Stimulated activated CD4-positive, alpha-beta T cell treated with anti-CD3 and anti-CD28 coated beads, Interleukin-12 subunit alpha, Interleukin-12 subunit beta, amount 100 ng/mL, for 4 hours (primary cell): ENCODE results near the gene SLC5A11.
"Not testable (repeated sequence)": the region's sequence is repeated elsewhere in the genome, so short reads cannot be mapped to it uniquely, and the experiment has no call there.

Experiments used
- DNase-seq: peaks from one replicate; pipeline ENCODE4 v3.0.0-alpha.2; 2020

The SLC5A11 gene

DNA sequence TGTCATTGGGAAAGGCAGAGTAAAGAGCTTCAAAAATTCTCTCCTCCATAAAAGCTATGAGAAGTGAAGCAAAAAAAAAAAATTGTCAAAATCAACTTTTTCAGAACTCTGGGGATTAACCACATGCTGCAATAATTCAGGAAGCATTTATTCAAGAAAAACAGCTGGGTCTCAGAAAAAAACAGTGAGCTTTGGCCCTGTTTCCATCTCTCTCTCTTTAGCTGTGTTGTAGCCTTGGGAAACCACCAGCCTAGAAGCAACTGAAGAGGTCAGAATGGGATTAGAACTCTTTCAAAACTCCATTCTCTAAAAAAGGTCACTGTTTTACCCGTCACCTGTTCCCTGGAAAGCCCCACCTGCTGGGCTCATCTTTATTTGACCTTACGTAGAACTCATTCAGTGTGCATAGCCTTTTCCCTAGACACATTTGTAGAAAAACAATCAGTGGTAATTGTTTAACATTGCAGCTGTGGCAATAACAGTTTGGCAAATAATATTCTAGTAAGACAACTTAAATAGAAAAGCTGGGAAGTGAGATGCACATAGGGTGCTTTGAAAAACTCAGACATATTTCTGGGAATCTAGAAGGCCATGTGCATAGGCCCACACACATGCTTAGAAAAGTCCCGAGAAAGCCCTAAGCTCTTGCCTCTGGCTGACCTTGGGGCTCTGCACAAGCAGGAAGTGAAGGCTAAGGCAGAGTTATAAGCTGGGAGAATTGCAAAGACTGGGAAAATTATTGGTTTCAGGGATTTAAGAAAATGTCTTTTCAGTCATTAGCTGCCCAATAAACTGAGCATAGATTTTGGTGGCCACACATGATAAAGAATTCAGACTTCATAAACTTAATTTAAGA is 18.0 kb downstream of the SLC5A11 start:
- DNase-seq, result no peak

- no peak for DNase-seq
Observed at GRCh38 chr16:24869033-24869432, 23.3 kb downstream of the SLC5A11 start.

GRCh38 chr16:24871891-24872290 is 26.1 kb downstream of the SLC5A11 start:
- no peak for DNase-seq

DNA sequence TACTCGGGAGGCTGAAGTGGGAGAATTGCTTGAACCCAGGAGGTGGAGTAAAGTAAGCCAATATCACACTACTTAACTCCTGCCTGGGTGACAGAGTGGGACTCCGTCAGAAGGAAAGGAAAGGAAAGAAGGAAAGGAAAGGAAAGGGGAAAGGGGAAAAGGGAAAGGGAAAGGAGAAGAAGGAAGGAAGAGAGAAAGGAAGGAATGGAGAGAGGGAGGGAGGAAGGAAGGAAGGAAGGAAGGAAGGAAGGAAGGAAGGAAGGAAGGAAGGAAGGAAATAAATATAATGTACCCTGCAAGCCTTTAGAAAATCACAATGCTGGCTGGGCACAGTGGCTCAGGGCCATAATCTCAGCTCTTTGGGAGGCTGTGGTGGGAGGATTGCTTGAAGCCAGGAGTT is 27.3 kb downstream of the SLC5A11 start:
- DNase-seq, result no peak

DNA sequence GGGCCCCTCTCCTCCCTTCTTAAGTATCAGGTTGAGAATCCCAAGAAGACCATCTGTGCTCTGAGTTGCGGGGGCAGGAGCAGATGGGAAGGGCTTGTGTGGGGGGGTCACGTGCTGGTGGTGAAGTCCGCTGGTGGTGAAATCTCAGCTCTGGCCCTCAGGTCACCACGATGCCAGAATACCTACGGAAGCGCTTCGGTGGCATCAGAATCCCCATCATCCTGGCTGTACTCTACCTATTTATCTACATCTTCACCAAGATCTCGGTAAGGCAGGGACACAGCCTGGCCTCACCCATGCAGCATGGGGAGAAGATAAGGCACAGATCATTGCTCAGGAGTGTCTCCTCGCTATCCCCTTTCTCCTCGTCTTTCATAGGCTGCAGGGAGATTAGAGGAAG is 29.7 kb downstream of the SLC5A11 start:
- DNase-seq, result no peak

GRCh38 chr16:24876231-24876630 is 30.5 kb downstream of the SLC5A11 start:
- DNase-seq, result no peak

DNA sequence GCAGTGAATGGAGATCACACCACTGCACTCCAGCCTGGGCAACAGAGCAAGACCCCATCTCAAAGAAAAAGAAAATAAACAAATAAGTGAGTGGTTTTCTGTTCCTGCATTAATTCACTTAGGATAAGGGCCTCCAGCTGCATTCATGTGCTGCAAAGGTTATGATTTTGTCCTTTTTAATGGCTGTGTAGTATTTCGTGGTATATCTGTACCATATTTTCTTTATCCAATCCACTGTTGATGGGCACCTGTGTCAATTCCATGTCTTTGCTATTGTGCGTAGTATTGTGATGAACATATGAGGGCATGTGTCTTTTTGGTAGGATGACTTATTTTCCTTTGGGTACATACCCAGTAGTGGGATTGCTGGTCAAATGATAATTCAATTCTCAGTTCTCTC is 33.9 kb downstream of the SLC5A11 start:
- DNase-seq, result no peak

DNA sequence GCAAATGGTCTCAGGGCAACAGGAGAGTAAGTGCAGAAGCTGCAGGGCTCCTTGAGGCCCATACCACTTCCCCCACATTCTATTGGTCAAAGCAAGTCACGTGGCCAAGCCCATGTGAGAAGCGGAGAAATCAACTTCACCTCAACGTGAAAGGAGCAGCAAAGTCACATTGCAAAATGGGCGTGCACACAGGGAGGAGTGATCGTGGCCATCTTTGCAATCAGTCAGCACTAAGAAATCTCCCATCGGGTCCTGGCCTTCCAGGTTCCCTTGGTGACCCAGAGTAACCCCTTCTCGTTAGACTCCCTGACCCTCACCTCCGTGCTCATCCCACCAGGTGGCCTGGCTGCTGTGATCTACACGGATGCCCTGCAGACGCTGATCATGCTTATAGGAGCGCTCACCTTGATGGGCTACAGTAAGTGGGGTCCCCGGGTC is 38.0 kb downstream of the SLC5A11 start:
- DNase-seq, result no peak

DNA sequence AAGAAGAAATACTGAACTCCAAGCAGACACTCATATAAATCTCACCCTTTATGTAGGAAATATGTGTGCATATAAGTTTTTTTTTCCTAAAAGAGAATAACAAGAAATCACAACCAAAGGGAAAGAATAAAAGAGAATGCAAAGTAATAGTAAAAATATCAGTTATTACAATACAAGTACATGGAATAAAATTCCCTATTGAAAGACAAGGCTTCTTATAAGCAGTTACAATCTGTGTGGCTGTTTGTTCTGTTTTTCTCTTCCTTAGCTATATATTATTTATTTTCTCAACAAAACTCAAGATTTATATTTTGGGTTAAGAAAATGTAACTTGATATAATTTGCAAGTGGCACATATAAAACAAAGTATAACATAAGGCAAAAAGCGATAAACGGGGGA is 41.7 kb downstream of the SLC5A11 start:
- no peak for DNase-seq

DNA sequence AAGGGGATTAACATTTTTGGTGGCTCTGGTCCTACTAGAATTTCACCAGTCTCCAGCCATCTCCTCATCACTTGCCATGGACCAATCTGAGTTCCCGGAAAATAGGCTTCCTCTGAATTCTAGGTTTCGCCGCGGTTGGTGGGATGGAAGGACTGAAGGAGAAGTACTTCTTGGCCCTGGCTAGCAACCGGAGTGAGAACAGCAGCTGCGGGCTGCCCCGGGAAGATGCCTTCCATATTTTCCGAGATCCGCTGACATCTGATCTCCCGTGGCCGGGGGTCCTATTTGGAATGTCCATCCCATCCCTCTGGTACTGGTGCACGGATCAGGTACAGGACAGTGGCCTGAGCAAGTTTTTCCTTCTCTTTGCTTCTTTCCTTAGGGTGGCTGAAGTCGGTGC is 45.0 kb downstream of the SLC5A11 start:
- no peak for DNase-seq

- DNase-seq, result no peak
Observed at GRCh38 chr16:24896439-24896838, 50.7 kb downstream of the SLC5A11 start.

- DNase-seq, result not testable (repeated sequence)
Observed at GRCh38 chr16:24897522-24897921, 51.8 kb downstream of the SLC5A11 start.

DNA sequence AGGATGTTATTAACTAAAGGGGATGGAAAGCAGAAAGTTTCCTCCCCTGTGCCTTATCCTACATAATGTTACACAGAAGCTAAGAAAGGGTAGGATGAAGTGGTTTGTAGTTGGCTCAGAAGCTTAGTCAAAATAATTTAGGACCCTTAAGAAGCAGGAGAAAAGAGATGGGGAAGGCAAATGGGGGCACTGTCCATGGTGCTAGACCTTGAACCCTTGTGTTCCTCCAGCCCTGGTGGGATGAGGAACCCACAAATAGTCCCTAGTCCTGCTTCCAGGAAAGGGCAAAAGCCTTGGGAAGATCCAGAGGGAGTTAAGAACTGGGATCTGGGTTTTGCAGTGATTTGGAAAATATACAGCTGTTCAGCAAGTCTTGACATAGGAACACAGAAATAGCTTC is 54.5 kb downstream of the SLC5A11 start:
- no peak for DNase-seq

DNA sequence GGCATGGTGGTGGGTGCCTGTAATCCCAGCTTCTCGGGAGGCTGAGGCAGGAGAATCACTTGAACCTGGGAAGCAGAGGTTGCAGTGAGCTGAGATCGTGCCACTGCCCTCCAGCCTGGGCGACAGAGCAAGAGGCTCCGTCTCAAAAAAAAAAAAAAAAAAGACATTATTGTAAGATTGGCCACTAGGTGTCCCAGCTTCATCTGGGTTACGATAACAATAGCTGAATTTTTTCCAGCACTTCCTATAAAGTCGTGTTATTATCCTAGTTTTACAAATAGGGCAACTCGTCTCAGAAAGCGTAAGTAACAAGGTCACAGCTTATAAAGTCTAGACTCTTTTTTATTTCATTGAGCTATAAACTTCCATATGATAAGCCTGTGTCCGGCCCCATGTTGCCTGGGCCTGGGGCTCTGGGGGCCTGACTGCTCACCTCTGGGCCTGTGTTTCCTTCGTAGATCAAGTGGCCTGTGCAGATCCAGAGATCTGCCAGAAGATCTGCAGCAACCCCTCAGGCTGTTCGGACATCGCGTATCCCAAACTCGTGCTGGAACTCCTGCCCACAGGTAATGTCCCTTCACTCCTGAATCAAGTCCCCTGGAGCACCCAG is 60.5 kb downstream of the SLC5A11 start:
- no peak for DNase-seq

- DNase-seq, result no peak
Observed at GRCh38 chr16:24906901-24907300, 61.1 kb downstream of the SLC5A11 start.

- no peak for DNase-seq
Observed at GRCh38 chr16:24908716-24909115, 63.0 kb downstream of the SLC5A11 start.

- no peak for DNase-seq
Observed at GRCh38 chr16:24909856-24910255, 64.1 kb downstream of the SLC5A11 start.

GRCh38 chr16:24915019-24915418 is 69.3 kb downstream of the SLC5A11 start:
- no peak for DNase-seq

DNA sequence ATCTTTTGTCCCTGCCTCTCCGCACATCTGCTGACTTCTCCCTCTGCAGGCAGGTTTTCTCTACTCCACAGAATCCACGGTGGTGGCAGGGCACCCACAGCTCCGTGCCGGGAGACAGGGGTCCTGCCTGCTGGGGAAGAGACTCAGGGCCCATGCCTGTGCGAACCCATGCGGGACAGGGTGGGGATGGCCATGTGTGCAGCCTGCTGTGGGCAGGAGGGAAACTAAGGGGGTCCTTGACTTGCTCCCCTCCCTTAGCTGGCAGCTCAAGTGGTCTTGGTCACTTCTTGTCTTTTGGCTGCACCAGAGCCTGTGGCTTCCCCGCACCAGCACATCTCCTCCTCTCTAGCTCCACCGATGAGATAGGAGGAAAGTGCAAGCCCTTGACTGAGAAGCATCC is 69.8 kb downstream of the SLC5A11 start:
- DNase-seq, result no peak

- no peak for DNase-seq
Observed at GRCh38 chr16:24917236-24917635, 71.5 kb downstream of the SLC5A11 start.

DNA sequence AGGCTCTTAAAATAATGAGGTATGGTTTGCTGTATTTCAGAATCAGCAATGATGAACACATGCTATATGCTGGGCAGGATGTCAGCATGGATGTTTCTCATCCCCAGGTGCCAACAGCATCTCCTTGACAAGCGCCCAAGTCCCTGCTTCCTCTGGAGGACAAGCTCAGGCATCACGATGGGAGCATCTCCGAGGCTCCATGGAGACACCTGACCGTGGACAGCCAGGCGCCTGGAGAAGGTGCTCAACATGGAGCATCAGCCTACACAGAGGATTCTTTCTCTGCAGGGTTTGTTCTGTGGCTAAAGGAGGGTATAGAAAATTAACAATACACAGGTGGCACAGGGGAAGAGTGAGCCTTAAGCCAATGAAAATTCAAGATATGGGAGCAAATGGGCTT is 72.1 kb downstream of the SLC5A11 start:
- DNase-seq, result no peak

- no peak for DNase-seq
Observed at GRCh38 chr16:24918641-24919040, 72.9 kb downstream of the SLC5A11 start.

DNA sequence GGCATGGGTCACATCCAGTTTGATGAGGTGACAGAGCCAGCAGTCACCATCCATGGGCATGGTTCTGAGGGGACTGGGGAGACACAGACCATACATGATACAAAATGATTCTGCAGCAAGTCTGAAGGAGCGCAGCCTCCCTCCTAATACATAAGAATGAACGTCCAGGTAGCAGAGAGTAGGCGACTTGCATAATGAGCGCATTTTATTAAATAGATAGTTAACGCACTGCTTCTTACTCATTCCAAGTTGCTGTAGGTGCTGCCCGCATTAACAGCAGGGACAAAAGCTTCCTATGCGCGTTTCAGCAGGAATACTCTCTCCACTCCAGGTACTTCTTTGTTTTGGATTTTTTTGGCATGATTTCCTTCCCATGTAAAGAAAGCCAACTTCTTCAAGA is 73.8 kb downstream of the SLC5A11 start:
- DNase-seq, result no peak

GRCh38 chr16:24920568-24920967 is 74.8 kb downstream of the SLC5A11 start:
- DNase-seq, result no peak

- DNase-seq, result no peak
Observed at GRCh38 chr16:24921229-24921628, 75.5 kb downstream of the SLC5A11 start.
